Measurements from ENCODE around the gene PALS2.

PALS2 gene

DNA sequence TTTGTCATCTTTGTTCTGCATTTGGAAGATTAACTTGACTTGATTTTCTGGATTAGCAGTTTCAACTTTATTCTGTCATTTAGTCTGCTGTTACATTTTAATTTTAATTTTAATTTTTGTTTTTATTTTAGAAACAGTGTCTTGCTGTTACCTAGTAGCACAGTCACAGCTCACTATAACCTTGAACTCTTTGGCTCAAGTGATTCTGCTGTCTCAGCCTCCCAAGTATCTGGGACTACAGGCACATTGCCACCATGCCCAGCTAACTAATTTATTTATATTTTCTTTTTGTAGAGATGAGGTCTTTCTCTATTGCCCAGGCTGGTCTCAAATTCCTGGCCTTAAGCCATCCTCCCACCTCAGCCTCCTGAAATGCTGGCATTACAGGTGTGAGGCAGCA, 35.3 kb downstream of the PALS2 start:
- TF ChIP-seq CTCF (IDR thresholded peaks at IDR 0.05): no peak

DNA sequence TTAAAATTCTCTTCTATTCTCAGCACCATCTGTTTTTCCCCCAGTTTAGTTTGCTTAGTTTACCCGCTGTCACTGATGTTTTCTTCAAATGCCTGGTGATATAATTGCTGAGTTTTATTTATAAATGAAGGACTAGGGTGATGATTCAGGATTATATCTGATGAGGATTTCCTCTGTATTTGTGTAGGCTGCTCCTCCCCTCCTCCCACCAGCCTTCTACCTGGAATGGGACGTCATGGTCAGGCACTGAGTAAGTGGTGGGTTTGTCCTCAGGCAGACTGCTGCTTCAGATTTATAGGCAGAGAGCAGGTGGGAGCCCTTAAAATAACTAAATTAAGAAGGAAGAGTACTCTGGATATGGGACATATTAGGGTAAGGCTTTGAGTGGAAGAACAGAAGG, 35.8 kb downstream of the PALS2 start:
- no peak for TF ChIP-seq CTCF (IDR thresholded peaks at IDR 0.05)

- TF ChIP-seq CTCF (IDR thresholded peaks at IDR 0.05): no peak
Measured at GRCh38 chr7:24609570-24609969, 36.3 kb downstream of the PALS2 start.

GRCh38 chr7:24611130-24611529, 37.9 kb downstream of the PALS2 start:
- no peak for TF ChIP-seq CTCF (IDR thresholded peaks at IDR 0.05)

DNA sequence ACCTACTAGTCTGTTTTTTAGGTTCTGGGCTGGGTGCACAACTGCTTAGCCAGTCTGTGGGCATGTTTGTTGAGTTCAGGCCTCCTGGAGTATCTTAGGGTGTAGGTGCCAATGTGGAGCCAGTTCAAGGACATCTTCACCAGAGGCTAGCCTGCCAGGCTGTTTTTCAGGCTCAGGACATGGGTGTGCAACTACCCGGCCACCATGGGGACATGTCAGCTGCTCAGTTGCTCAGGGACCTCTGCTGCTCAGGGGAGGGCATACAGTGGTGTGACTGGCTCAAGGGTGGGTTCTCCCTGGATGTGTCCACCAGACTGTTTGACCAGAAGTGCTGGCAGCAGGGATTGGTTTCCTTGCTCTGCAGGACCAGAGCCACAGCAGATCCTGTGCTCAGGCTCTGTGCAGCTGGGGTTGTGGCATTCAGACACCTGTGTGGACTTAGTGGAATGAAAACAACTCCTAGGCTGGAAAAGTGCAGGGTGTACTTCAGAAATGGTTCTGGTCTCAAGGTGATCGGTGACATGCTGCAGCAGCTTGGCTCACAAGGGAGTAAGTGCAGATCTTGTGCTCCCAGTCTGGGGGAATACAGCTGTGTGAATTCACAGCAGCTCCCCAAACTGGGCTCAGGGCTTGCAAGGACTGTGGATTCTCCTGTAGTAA, 44.8 kb downstream of the PALS2 start:
- no peak for TF ChIP-seq CTCF (IDR thresholded peaks at IDR 0.05)

- TF ChIP-seq CTCF (IDR thresholded peaks at IDR 0.05): no peak
Measured at GRCh38 chr7:24619978-24620377, 46.7 kb downstream of the PALS2 start.

GRCh38 chr7:24622646-24623182, 49.5 kb downstream of the PALS2 start:
- TF ChIP-seq CTCF (IDR thresholded peaks at IDR 0.05): no peak
